T follicular helper cell (primary cell): ENCODE measurements around the gene EIF4A2.
A peak's percentile ranks its signal among the peaks of the same experiment; 100 is the strongest.
"Not testable (repeated sequence)": the region's sequence is repeated elsewhere in the genome, so short reads cannot be mapped to it uniquely, and the experiment has no call there.

Experiments used
- DNase-seq: peaks from one replicate; pipeline ENCODE4 v3.0.0-alpha.2; 2020; ENCODE audit warnings: low read depth

EIF4A2 gene

DNA sequence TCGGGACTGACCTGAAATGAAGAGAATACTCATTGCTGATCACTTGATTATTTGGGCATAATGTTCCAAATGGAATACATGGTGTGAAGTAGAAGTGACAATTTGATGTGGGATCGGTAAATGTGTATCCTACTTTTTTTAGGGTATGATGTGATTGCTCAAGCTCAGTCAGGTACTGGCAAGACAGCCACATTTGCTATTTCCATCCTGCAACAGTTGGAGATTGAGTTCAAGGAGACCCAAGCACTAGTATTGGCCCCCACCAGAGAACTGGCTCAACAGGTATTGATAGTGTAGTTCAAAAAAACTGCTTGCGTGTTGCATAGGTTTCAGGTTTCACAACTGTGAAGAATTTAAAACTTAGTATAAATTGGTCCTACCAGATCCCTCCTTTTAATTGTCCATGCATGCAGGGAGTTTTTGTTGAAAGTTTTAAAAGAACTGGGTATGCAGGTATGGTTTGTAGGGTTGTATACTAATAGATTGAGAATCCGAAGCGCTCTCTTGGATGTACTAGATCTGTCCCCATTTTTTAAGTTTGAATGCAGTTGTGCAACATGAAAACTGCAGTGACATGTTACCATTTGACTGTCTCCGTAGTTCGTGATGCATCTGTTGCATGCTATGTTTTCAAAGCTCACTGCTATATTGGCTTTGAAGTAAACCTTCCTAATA is 1.6 kb downstream of the EIF4A2 start:
- DNase-seq, result no peak

DNA sequence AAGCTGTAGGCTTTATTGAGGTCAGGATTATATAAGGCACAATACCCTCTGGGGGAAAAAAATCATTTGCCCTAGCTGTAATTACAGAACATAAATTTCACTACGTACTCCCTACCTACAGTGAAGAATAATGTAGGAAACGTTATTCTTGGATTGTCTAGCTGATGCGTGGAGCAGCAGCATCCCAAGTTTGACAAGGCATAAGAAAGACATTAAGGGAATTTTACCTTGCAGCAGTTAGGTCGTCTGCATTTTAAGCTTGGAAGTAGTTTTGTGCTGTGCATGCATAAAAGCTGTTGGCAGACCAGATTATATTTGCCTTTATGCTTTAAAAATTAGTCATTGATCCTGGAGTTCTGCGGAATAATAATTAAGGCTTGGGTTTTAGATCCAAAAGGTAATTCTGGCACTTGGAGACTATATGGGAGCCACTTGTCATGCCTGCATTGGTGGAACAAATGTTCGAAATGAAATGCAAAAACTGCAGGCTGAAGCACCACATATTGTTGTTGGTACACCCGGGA is 2.2 kb downstream of the EIF4A2 start:
- no peak for DNase-seq

- DNase-seq, result no peak
These were observed 3.5 kb downstream of the EIF4A2 start for GRCh38 chr3:186786922-186787321.

- no peak for DNase-seq
These were observed 4.5 kb downstream of the EIF4A2 start for GRCh38 chr3:186787642-186788481.

DNA sequence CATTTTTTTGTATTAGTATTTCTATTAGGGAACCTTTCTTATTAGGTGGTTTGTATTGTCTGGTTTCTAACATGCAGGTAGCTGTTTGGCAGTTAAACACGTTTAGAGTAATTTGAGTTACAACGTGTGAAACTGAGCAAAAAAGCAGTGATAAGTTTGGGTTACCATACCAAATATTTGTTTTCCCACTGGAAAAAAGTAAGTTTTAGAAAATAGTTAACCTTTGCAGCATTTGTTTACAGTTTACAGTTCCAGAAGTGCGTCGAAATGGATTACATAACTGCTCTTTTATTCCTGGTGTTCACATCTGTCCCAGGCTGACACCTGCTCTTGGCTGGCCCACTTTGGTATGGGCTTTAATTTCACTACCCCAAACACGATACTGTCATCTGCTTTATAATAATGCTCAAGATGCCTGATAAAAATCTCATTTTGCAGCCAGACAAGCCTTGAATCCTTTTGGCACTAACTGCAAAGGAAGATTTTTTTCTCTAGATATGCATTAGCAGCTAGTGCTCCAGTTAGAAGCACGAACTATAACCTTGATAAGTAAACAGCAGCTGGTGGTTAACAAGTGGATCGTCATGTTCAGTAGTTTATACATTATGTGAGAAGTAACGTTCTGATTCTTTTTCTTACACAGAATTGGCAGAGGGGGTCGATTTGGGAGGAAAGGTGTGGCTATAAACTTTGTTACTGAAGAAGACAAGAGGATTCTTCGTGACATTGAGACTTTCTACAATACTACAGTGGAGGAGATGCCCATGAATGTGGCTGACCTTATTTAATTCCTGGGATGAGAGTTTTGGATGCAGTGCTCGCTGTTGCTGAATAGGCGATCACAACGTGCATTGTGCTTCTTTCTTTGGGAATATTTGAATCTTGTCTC is 5.3 kb downstream of the EIF4A2 start:
- no peak for DNase-seq

DNA sequence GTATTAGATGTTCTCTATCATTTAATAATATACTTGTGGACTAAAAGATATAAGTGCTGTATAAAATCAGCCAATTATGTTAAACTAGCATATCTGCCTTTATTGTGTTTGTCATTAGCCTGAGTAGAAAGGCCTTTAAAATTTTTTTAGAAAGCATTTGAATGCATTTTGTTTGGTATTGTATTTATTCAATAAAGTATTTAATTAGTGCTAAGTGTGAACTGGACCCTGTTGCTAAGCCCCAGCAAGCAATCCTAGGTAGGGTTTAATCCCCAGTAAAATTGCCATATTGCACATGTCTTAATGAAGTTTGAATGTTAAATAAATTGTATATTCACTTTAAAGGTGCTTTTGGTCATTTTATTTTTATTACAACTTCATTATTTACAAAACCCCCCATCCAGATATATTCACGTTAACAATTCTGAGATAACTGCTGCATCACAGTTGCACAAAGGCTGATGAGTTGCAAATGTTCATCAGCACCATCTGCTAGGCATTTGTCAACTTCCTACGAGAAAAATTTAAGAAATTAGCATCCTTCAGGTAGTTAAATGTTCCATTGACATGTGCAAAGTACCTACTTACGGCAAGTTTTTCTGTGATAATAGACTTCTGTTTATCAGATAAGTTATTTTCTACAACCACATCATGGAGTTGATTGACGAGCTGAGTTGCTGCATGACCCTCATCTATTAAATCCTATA is 6.3 kb downstream of the EIF4A2 start:
- no peak for DNase-seq

DNA sequence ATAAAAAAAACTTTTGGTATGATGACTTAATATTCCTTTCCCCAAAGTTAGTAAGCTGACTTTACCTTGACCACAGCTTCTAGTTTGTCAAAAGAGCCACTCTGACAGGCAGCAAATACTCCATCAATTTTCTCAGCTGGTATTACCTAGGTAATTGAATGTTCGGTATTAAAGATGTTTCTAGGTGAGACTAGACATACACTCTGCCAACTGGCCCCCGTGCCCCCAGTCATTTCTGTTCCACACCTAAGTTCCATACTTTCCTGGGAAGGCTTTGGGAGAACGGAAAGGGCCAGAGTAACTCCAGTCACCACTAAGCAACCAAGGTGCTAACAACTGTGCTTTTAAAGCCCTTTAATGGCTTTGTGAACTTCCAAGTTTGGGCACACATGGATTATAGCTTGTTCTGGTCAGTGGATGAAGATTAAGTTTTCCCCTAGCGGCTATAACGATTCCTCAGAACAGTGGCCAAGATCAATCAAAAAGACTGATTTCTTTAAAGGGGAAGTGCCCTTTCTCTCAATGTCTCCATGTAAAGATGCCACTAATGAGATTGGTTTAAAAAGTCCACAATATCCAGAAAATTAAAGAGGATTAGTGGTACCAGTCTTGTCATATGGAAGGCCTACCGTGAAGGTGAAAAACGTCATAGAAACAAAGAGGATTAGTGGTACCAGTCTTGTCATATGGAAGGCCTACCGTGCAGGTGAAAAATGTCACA is 7.0 kb downstream of the EIF4A2 start:
- DNase-seq, result no peak

DNA sequence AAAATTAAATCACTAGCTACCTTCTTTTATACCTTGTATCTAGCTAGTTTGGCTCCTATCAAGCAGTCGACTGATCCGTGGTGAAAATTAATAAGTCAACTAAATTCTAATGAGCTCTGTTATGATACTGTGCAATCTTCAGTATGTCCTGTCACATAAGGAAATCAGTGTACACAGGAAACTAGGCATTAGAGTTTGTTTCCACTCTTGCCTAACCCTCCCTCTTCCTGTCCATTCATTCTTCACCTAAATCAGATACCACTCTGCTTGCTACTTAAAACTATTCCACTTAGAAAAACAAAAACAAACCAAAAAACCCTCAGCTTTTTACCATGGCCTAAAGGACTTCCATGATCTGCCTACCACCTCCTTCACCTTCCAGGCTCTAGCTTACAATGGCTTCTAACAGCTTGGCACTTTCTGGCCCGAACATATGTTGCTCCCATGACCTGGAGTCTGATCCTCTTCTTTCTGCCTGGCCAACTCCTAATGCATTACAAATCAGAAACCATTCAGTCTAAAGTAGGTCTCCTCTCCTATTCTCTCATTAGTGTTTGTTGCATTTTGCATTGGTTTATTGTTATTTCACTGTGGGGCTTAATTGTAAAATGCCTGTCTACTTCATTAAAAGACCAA is 15.0 kb downstream of the EIF4A2 start:
- DNase-seq, result no peak

- no peak for DNase-seq
These were observed 16.9 kb downstream of the EIF4A2 start for GRCh38 chr3:186800285-186800684.

DNA sequence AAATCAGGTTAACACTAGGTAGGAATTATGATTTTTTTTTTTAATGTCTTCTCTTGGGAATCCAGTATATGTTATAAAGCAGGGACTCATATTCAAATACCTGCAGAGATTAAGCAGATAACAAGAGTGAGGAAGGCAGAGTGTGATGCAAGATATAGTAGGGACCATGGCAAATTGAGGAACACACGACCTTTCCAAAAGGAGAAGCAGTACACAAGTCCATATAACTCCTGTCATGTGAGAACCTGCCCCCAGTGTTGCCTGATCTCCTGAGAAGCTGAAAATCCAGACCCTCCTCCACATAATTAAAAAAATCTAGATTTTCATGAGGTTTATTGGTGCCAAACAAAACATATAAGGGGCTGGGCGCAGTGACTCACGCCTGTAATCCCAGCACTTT is 19.3 kb downstream of the EIF4A2 start:
- no peak for DNase-seq

- not testable (repeated sequence) for DNase-seq
These were observed 20.1 kb downstream of the EIF4A2 start for GRCh38 chr3:186803447-186803846.

GRCh38 chr3:186806089-186807055 is 23.0 kb downstream of the EIF4A2 start, which contains the start of gene RFC4:
TSS of gene RFC4 (minus strand) at chr3:186806482. CDS start at chr3:186804713, 1,769 bp downstream.
- peak; percentile 76 for DNase-seq

DNA sequence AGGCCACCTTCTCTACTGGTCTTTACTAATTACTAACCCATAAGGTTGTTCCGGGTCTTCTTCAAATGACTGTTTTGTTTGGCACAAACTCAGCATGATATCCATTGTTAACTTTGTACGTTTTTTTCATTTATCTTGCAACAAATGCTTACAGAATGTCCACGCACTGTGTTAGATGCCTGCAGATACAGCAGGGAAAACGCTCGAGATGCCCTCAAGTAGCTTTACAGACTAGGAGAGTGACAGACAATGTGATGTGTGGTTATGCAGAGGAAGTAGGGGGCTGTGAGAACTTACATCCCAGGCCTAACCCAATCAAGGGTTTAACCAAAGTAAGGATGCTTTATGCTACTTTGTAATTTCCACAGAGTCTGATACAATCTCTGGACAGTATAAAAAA is 23.9 kb downstream of the EIF4A2 start:
- DNase-seq, result no peak

- DNase-seq, result no peak
These were observed 27.1 kb downstream of the EIF4A2 start for GRCh38 chr3:186810336-186810996.

GRCh38 chr3:186811313-186811712 is 27.9 kb downstream of the EIF4A2 start:
- not testable (repeated sequence) for DNase-seq

DNA sequence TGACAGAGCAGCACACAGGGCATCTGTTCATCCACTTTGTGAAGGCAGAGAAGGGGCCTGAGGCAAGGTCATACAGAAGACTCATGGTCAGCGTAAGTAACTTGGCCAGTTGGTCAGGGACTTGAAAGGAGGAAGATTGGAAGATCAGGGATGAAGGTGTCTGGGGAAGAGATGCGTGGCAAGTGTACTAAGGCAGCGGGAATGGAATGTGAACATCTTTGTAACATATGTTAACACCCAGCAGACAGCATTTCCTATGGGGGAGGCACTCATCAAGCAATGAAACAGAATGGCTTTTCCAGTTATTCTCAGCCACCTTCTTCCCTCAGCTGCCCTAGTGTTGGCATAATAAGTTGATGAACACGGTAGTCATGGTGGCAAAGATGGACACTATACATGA is 30.7 kb downstream of the EIF4A2 start:
- DNase-seq, result no peak

GRCh38 chr3:186815435-186815834 is 32.1 kb downstream of the EIF4A2 start:
- no peak for DNase-seq

GRCh38 chr3:186818516-186818915 is 35.1 kb downstream of the EIF4A2 start:
- DNase-seq, result no peak
